ENCODE measurements around the gene MMP7. TPM values are rescaled to one million over a fixed set of nuclear protein-coding genes. Genes with fewer than 3 reads are reported as not detected.

MMP7 gene
- total and polyA plus RNA-seq, 8 donors = 0.20 to 136 (median 0.52) TPM; not detected in 1

- ATAC-seq = no peak
- H3K27ac ChIP-seq = no peak overlapping the region
- no peak for TF ChIP-seq CTCF (IDR thresholded peaks at IDR 0.05)
Observed at GRCh38 chr11:102546427-102546826, 15.9 kb upstream of the MMP7 start.

GRCh38 chr11:102545701-102546100 lies 15.2 kb upstream of the MMP7 start:
- Histone ChIP-seq H3K27ac (no peak overlapping the region), H3K36me3 (no peaks in the 10 kb centered on the region), H3K4me1 (no peaks in the 10 kb centered on the region), H3K27me3 (no peaks in the 10 kb centered on the region), H3K4me3 (no peak overlapping the region), H3K9me3 (no peaks in the 10 kb centered on the region)
- ATAC-seq = no peak
- TF ChIP-seq CTCF (IDR thresholded peaks at IDR 0.05) = no peak
- intact Hi-C loops (cut with DNase I) = no loop called here
- no peak for DNase-seq

More at GRCh38 chr11:102546427-102546826, 15.9 kb upstream of the MMP7 start:
- DNase-seq = no peak
- no peaks in the 10 kb centered on the region for H3K36me3 ChIP-seq
- intact Hi-C loops (cut with DNase I) = no loop called here
- no peaks in the 10 kb centered on the region for H3K4me1 ChIP-seq
- no peaks in the 10 kb centered on the region for H3K9me3 ChIP-seq
- H3K27me3 ChIP-seq = no peaks in the 10 kb centered on the region
- no peak overlapping the region for H3K4me3 ChIP-seq

- Histone ChIP-seq H3K36me3 (no peaks in the 10 kb centered on the region), H3K4me3 (no peak overlapping the region), H3K9me3 (no peaks in the 10 kb centered on the region), H3K4me1 (no peaks in the 10 kb centered on the region), H3K27me3 (no peaks in the 10 kb centered on the region), H3K27ac (no peak overlapping the region)
- no peak for ATAC-seq
- no peak for TF ChIP-seq CTCF (IDR thresholded peaks at IDR 0.05)
- intact Hi-C loops (cut with DNase I) = no loop called here
- DNase-seq = no peak
Observed at GRCh38 chr11:102544594-102544993, 14.0 kb upstream of the MMP7 start.

- H3K9me3 ChIP-seq = no peaks in the 10 kb centered on the region
- H3K4me3 ChIP-seq = no peak overlapping the region
- ATAC-seq (no peak), DNase-seq (no peak)
- intact Hi-C loops (cut with DNase I) = no loop called here
- no peaks in the 10 kb centered on the region for H3K4me1 ChIP-seq
- H3K27me3 ChIP-seq = no peaks in the 10 kb centered on the region
- H3K27ac ChIP-seq = no peak overlapping the region
- no peak for TF ChIP-seq CTCF (IDR thresholded peaks at IDR 0.05)
- H3K36me3 ChIP-seq = no peaks in the 10 kb centered on the region
Observed at GRCh38 chr11:102539567-102539966, 9.0 kb upstream of the MMP7 start.

GRCh38 chr11:102538932-102539331 lies 8.4 kb upstream of the MMP7 start:
- Histone ChIP-seq H3K36me3 (no peaks in the 10 kb centered on the region), H3K4me3 (no peak overlapping the region), H3K9me3 (no peaks in the 10 kb centered on the region), H3K27me3 (no peaks in the 10 kb centered on the region), H3K4me1 (no peaks in the 10 kb centered on the region), H3K27ac (no peak overlapping the region)
- ATAC-seq (no peak), DNase-seq (no peak)
- intact Hi-C loops (cut with DNase I) = no loop called here
- TF ChIP-seq CTCF (IDR thresholded peaks at IDR 0.05) = no peak
